HG02588 (cell line): ENCODE measurements around the gene OOSP2.
"Not testable (repeated sequence)": the region's sequence is repeated elsewhere in the genome, so short reads cannot be mapped to it uniquely, and the experiment has no call there.

Experiments
- ATAC-seq: cut with Tn5 transposase; IDR thresholded peaks from one replicate; pipeline ENCODE4 v1.9.1; 2021; ENCODE audit warnings: mild to moderate bottlenecking, moderate library complexity; ENCODE audit not compliant: unreplicated experiment

The OOSP2 gene, protein sequence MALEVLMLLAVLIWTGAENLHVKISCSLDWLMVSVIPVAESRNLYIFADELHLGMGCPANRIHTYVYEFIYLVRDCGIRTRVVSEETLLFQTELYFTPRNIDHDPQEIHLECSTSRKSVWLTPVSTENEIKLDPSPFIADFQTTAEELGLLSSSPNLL

DNA sequence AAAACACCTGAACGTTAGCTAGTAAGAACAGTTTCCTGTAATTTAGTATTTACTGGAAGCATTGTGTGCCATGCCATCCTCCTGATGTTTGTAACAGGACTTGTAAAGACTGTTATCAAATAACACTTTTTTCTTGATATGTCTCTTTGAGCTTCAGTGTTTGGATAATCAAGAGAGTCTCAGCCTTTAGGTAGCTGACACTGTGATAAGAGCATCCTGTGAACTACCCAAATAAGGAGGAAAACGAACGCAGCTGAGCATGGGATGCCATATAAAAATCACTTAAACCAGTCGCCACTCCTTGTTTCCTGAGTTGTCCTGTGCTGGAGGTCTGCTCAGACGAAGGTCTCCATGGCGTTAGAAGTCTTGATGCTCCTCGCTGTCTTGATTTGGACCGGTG, at the start of gene OOSP2:
Gene OOSP2, plus strand, starts transcription at position 301 of the 400 bp plus-strand sequence. Its CDS starts 51 bp downstream, at position 352.
- ATAC-seq, result no peak

DNA sequence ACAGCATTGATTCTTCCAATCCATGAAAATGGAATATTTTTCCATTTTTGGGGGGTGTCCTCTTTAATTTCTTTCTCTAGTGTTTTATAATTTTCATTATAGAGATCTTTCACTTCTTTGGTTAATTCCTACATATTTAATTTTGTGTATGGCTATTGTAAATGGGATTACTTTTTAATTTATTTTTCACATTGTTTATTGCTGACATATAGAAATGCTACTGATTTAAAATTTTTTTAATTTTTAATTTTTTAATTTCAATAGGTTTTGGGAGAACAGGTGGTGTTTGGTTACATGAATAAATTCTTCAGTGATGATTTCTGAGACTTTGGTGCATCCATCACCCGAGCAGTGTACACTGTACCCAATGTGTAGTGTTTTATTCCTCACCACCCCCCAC, 49.8 kb upstream of the OOSP2 start:
- no peak for ATAC-seq

GRCh38 chr11:59992425-59992824, 47.8 kb upstream of the OOSP2 start:
- no peak for ATAC-seq

DNA sequence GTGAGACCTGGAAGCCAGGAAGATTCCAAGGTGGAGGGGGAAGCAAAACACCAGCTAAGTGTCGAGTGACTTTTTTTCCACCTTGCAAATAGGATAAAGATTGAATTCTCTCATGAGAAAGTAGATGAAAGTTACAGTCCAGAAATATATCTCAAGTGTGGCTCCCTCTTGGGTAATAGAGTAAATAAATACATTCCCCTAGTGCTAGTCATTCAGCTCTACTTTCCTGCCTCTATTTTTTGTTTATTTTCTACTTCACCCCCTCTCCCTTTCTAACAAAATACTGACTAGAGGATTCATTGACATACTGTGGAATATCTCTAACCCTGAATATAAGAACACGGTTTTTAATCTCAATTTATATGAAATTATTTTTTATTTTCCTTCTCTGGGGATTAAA, 42.4 kb upstream of the OOSP2 start:
- ATAC-seq, result no peak

GRCh38 chr11:59999691-60000090, 40.5 kb upstream of the OOSP2 start:
- no peak for ATAC-seq

DNA sequence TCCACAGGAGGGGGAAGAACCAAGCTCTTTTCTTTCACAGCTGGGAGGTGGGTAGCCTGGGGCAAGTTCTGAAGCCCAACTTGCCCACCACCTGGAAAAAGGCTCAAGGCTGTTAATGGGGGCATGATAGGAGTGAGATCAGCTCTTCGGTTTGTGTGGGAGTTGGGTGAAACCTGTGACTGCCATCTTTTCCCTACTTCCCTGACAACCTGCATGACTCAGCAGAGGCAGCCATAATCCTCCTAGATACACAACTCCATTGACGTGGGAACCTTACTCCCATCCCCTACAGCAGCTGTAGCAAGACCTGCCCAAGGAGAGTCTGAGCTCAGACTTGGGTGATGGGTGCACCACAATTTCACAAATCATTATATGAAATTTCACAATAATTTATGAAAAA, 36.5 kb upstream of the OOSP2 start:
- ATAC-seq, result no peak

DNA sequence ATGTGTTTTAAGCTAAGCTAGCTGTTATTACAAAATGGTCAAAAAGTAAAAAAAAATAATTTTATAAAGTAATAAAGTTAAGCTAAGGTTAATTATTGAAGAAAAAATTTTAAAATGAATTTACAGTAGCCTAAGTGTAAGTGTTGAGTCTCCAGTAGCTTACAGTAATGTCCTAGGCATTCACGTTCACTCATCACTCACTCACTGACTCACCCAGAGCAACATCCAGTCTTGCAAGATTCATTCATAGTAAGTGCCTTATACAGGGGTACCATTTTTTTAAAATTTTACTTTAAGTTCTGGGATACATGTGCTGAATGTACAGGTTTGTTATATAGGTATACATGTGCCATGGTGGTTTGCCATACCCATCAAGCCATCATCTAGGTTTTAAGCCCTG, 34.8 kb upstream of the OOSP2 start:
- ATAC-seq, result no peak

DNA sequence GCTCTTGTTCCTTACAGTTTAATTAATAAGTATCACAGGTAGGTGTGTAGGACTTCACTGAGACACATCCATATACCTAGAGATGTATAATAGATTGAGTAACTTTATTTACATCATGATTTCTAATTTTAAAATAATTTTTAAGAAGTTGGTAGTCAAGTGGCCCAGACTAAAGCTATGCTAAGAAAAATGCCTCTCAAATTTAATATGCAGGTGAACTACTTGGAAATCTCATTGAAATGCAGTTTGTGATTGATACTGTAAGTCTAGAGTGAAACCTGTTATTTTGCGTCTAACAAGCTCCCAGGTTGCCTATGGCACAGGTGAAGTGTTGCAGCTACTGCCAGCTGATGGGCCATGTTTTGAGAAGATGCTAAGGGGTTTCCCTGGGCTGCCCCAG, 23.3 kb upstream of the OOSP2 start, which contains the start of gene OOSP4B:
Gene OOSP4B, plus strand, starts transcription at position 301 of the 400 bp plus-strand sequence.
- no peak for ATAC-seq

- ATAC-seq, result no peak
Observed at GRCh38 chr11:60018058-60018457, 22.2 kb upstream of the OOSP2 start.

GRCh38 chr11:60020376-60020775, 19.8 kb upstream of the OOSP2 start:
- not testable (repeated sequence) for ATAC-seq

DNA sequence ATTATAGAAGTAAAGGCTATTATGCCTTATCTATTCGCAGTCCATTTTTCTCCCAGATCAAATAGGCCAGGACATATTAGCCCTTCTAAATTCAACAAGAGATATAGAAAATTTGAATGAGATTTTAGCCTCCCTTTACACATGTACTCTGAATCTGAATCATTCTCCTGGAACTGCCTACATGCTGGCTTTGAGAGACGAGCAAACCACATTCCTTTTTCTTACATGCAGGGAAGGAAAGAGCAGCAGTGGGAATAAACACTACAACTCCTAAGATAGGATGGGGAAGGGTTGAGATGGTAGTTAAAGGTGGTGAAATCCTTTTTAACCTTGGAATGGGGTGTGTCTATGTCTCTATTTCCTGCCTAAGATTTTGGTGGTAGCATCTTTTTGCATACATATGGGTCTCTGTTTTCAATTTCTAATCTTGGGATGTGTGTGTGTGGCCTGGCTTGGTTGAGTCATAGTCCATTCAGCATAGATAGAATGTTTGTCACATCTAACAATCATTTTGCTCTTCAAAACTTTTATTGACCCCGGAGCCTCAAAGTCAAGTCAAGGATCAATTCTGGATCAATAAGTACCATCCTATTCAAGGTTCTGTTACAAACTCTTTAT, 11.1 kb upstream of the OOSP2 start:
- no peak for ATAC-seq

DNA sequence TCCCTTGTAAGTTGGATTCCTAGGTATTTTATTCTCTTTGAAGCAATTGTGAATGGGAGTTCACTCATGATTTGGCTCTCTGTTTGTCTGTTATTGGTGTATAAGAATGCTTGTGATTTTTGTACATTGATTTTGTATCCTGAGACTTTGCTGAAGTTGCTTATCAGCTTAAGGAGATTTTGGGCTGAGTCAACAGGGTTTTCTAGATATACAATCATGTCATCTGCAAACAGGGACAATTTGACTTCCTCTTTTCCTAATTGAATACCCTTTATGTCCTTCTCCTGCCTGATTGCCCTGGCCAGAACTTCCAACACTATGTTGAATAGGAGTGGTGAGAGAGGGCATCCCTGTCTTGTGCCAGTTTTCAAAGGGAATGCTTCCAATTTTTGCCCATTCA, 10.2 kb downstream of the OOSP2 start:
- ATAC-seq, result not testable (repeated sequence)

DNA sequence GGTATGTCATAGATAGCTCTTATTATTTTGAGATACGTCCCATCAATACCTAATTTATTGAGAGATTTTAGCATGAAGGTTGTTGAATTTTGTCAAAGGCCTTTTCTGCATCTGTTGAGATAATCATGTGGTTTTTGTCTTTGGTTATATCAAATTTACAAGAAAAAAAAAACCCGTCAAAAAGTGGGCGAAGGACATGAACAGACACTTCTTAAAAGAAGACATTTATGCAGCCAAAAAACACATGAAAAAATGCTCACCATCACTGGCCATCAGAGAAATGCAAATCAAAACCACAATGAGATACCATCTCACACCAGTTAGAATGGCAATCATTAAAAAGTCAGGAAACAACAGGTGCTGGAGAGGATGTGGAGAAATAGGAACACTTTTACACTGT, 10.6 kb downstream of the OOSP2 start:
- not testable (repeated sequence) for ATAC-seq

DNA sequence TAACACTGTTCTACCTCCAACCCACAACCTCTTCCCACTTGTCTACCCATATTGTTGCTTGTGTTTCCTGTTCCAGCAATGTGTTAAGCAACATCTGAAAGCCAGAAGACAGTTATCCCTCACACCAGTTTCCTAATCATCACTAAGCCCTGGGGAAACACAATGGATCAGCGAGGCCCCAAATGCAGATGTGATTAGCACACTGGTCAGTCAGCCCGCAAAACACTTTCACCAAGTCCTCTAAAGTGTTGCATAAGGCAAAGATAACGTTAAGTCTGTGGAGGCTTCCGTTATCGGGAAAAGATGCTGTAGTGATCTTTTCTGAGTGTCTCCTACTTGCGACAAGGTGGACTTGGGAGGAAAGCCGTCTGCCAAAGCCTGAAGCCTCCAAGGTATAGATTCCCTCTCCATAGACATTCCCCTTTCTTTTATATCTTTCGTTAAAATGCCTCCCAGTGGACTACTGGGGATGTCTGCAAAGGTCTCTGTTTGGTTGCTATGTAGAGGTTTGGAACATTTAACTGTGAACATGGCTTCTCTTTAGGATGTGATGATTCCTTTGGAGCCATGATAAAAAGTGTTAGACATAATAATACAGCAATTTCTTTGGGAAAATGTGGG, 16.2 kb downstream of the OOSP2 start, which contains the start of gene MS4A3:
Gene MS4A3, plus strand, starts transcription at position 317 of the 621 bp plus-strand sequence. CDS start 4,496 bp downstream, outside the sequence.
- no peak for ATAC-seq

DNA sequence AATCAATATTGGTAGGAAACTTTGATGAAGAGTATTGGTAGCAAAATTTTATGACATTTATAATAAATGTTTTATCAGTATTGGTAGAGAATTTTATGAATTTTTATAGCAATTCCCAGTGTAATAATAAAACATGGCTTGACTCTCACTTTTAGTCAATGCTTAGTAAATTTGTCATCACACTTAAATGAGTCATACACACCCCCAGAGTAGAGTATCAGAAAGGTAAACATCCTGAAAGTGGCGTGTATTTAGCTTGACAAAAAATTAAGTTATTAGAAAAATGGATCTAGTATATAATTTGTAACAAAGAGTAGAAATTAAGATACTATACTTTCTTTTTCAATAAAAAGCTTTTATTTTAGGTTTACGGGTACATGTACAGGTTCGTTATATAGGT, 18.8 kb downstream of the OOSP2 start:
- ATAC-seq, result no peak

DNA sequence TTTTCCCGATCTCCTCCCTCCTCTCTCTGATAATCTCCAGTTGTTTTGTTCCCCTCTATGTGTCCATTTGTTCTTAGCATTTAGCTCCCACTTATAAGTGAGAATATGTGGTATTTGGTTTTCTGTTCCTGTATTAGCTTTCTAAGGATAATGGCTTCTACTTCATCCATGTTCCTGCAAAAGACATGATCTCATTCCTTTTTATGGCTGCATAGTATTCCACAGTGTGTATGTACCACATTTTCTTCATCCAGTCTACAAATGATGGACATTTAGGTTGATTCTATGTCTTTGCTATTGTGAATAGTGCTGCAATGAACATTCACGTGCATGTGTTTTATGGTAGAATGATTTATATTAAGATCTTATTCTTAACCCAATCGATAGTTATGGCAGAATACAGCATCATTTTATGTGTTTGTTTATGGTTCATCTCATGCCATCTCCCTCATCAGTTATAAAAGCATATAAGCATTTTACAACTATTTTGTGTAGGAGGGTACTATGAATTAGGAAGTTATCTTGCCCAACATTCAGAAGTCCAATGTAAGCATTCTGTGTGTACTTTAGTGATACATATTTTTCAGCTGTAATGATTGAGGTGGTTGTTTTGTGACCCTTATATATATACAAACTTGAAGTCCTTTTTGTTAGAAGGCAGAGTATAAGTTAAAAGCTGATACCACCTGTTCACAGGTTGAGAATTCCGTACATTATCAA, 19.5 kb downstream of the OOSP2 start:
- ATAC-seq, result no peak

DNA sequence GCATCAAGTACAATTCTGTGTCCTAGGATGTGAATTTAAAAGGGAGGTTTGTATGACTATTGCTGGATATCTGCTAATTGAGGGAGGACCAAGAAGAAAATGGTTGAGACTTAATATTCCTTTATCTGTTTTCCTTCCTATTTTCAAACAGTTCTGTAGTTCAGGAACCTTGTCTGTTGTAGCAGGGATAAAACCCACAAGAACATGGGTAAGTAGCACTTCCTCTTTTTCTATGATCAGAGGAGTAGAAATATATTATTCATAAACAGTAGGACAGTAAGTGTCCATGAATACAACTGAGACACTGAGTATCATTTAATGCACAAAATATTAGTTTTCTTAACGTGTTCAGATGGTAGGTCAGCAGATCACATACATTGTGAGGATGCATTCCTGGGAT, 23.9 kb downstream of the OOSP2 start:
- ATAC-seq, result no peak

GRCh38 chr11:60065801-60066200, 25.6 kb downstream of the OOSP2 start:
- no peak for ATAC-seq

DNA sequence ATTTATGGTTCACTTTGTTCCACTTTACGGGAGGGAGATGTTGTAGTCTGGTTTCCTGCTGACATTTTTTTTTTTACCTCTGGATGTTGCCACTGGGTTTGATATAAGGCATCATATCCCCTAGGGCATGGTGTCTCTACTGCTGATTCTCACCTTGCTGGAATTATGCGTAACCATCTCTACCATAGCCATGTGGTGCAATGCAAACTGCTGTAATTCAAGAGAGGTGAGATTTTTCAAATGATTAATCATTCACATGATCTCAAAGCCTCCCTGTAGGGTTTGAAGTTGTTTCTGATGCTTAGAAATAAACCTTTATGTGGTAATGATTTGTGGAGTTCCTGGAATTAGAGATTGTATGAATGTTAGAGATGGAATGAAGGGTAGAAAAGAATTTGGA, 29.2 kb downstream of the OOSP2 start:
- no peak for ATAC-seq

DNA sequence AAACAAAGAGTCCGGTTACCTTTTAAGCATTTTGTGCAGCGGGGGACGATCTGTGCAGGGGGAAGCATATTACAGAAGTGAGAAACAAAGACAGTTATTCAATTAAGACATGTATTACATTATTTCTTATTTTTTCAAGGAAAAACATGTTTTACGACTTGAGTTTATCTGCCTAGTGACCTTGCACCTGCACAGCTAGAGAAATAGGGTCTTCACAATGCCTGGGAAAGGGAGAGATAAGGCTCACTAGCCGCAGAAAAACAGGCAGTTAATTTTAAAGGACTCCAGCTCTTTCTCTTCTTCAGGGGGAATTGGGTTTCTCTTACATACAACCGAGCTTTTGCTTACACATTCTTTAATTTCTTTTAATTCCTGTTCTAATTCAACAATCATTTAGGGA, 31.4 kb downstream of the OOSP2 start:
- ATAC-seq, result not testable (repeated sequence)

DNA sequence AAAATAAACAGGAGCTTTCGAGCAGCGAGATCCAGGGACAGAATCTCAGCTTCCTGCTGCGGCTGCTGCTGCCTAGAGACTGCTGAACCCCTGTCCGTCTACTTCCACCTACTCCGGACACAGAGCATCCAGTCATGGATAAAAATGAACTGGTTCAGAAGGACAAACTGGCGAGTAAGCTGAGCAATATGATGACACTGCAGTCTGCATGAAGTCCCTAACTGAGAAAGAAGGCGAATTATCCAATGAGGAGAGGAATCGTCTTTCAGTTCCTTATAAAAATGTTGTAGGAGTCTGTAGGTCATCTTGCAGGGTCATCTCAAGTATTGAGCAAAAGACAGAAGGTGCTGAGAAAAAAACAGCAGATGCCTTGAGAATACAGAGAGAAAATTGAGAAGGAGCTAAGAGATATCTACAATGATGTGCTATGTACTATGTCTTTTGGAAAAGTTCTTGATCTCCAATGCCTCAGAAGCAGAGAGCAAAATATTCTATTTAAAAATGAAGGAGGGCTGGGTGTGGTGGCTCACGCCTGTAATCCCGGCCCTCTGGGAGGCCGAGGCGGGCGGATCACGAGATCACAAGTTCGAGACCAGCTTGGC, 37.1 kb downstream of the OOSP2 start:
- no peak for ATAC-seq
